ENCODE results near the gene PGAP2. TPM values are rescaled to one million over a fixed set of nuclear protein-coding genes. Genes with fewer than 3 reads are reported as not detected.

The PGAP2 gene
- polyA plus RNA-seq, 2 of the 4 experiments (the other 2 are of a cell fraction), result 32.4 to 35.2 TPM

DNA sequence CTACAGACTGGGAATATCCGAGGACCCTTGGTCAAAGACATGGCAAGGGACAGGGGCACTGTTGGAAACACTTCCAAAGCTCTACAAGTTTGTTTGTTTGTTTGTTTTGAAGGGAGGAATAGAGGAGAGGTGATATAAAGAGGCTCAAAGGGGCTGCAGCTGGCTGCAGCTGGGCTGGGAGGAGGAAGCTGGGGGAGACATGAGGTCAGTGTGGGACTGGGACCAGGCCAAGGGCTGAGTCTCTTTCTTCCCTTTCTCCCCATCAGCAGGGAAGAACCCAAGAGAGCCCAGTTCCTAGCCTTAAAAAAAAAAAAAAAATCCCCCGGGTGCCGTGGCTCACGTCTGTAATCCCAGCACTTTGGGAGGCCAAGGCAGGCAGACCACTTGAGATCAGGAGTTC lies 27.4 kb downstream of the PGAP2 start:
- POLR2A ChIA-PET, result no interaction called here
- over 99% methylated on average over 4 of the region's 4 CpGs for whole genome bisulfite sequencing (ENCODE audit: missing lambda C conversion rate)
- ATAC-seq (no peak), DNase-seq (ENCODE audit: low read depth in 1 of 2, low spot score in 1 of 2) (no peak), FAIRE-seq (no peak)
- Histone ChIP-seq H3K4me3 (no peak overlapping the region), H3K4me1 (peaks cover 38% of the 10 kb centered on the region), H3K27ac (no peak overlapping the region), H3K9me3 (no peaks in the 10 kb centered on the region), H3K4me2 (no peak overlapping the region)
- CTCF ChIA-PET, result interaction anchor here (1.2 to 27.8 kb wide), 6 partner anchors 11 to 234 kb away, joined by 3 to 919 read pairs (median 10); partner anchors contain the start of genes PGAP2 and STIM1
- no peak for TF ChIP-seq POLR2A (IDR thresholded peaks at IDR 0.05; ENCODE audit: low read length)
- no peak for TF ChIP-seq CHD4 (IDR thresholded peaks at IDR 0.05; ENCODE audit: borderline replicate concordance)
- no peak for TF ChIP-seq CBX2 (IDR thresholded peaks at IDR 0.05; ENCODE audit: borderline replicate concordance, low read depth)
- TF ChIP-seq GATA3 (IDR thresholded peaks at IDR 0.05; ENCODE audit: borderline replicate concordance), result no peak
- TF ChIP-seq, protein P1, sequence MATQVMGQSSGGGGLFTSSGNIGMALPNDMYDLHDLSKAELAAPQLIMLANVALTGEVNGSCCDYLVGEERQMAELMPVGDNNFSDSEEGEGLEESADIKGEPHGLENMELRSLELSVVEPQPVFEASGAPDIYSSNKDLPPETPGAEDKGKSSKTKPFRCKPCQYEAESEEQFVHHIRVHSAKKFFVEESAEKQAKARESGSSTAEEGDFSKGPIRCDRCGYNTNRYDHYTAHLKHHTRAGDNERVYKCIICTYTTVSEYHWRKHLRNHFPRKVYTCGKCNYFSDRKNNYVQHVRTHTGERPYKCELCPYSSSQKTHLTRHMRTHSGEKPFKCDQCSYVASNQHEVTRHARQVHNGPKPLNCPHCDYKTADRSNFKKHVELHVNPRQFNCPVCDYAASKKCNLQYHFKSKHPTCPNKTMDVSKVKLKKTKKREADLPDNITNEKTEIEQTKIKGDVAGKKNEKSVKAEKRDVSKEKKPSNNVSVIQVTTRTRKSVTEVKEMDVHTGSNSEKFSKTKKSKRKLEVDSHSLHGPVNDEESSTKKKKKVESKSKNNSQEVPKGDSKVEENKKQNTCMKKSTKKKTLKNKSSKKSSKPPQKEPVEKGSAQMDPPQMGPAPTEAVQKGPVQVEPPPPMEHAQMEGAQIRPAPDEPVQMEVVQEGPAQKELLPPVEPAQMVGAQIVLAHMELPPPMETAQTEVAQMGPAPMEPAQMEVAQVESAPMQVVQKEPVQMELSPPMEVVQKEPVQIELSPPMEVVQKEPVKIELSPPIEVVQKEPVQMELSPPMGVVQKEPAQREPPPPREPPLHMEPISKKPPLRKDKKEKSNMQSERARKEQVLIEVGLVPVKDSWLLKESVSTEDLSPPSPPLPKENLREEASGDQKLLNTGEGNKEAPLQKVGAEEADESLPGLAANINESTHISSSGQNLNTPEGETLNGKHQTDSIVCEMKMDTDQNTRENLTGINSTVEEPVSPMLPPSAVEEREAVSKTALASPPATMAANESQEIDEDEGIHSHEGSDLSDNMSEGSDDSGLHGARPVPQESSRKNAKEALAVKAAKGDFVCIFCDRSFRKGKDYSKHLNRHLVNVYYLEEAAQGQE (IDR thresholded peaks at IDR 0.05), result no peak
- no peak for TF ChIP-seq HOXB13 (CRISPR knock-in tag; IDR thresholded peaks at IDR 0.05; ENCODE audit: low read depth)
- TF ChIP-seq CBX8 (IDR thresholded peaks at IDR 0.05), result no peak
- TF ChIP-seq CHD2 (IDR thresholded peaks at IDR 0.05; ENCODE audit: low read length, partially characterized antibody), result no peak
- TF ChIP-seq RARB (CRISPR knock-in tag; IDR thresholded peaks at IDR 0.05), result no peak
- TF ChIP-seq, protein P2, sequence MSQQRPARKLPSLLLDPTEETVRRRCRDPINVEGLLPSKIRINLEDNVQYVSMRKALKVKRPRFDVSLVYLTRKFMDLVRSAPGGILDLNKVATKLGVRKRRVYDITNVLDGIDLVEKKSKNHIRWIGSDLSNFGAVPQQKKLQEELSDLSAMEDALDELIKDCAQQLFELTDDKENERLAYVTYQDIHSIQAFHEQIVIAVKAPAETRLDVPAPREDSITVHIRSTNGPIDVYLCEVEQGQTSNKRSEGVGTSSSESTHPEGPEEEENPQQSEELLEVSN (IDR thresholded peaks at IDR 0.05; ENCODE audit: borderline replicate concordance, low read depth), result no peak
- no peak for TF ChIP-seq ZFP36 (IDR thresholded peaks at IDR 0.05; ENCODE audit: borderline replicate concordance, partially characterized antibody)
- no peak for TF ChIP-seq JUNB (IDR thresholded peaks at IDR 0.05)
- TF ChIP-seq EHF (CRISPR knock-in tag; IDR thresholded peaks at IDR 0.05), result no peak
- no peak for TF ChIP-seq RAD21 (conservative IDR thresholded peaks at IDR 0.05 in 1 of 2, IDR thresholded peaks at IDR 0.05 in 1 of 2)
- TF ChIP-seq ZNF302 (CRISPR knock-in tag; IDR thresholded peaks at IDR 0.05), result no peak
- TF ChIP-seq, protein P3, sequence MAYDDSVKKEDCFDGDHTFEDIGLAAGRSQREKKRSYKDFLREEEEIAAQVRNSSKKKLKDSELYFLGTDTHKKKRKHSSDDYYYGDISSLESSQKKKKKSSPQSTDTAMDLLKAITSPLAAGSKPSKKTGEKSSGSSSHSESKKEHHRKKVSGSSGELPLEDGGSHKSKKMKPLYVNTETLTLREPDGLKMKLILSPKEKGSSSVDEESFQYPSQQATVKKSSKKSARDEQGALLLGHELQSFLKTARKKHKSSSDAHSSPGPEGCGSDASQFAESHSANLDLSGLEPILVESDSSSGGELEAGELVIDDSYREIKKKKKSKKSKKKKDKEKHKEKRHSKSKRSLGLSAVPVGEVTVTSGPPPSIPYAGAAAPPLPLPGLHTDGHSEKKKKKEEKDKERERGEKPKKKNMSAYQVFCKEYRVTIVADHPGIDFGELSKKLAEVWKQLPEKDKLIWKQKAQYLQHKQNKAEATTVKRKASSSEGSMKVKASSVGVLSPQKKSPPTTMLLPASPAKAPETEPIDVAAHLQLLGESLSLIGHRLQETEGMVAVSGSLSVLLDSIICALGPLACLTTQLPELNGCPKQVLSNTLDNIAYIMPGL (CRISPR knock-in tag; IDR thresholded peaks at IDR 0.05; ENCODE audit: borderline replicate concordance), result no peak
- TF ChIP-seq, protein P4, sequence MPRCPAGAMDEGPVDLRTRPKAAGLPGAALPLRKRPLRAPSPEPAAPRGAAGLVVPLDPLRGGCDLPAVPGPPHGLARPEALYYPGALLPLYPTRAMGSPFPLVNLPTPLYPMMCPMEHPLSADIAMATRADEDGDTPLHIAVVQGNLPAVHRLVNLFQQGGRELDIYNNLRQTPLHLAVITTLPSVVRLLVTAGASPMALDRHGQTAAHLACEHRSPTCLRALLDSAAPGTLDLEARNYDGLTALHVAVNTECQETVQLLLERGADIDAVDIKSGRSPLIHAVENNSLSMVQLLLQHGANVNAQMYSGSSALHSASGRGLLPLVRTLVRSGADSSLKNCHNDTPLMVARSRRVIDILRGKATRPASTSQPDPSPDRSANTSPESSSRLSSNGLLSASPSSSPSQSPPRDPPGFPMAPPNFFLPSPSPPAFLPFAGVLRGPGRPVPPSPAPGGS (IDR thresholded peaks at IDR 0.05), result no peak

DNA sequence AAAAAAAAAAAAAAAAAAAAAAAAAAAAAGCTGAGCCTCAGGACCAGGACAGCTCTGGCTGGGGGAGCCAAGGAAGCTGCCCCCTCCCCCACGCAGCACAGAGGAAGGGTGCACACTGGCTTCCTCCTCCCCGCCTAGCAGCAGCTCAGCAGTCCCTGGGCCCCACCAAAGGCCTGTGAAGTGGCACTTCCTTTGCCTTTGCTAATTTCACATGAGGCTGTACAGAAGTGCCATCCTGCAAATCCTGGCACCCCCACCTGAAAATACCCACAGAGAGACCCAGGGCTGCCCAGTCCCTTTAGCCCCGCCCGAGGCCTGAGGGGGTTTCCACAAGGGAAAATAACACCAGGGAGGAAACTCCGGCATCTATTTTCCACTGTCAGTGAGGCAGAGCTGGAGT lies 28.5 kb downstream of the PGAP2 start:
- H3K9me3 ChIP-seq, result no peaks in the 10 kb centered on the region
- no peak for TF ChIP-seq BHLHE40 (IDR thresholded peaks at IDR 0.05; ENCODE audit: low read depth, low read length)
- TF ChIP-seq NFE2L2 (conservative IDR thresholded peaks at IDR 0.05; ENCODE audit: low read length), result no peak
- no peak for TF ChIP-seq RNF2 (IDR thresholded peaks at IDR 0.05; ENCODE audit: borderline replicate concordance, low read depth)
- no peak for TF ChIP-seq TFCP2L1 (CRISPR knock-in tag; IDR thresholded peaks at IDR 0.05)
- TF ChIP-seq MAZ (IDR thresholded peaks at IDR 0.05; ENCODE audit: borderline replicate concordance, low read depth, low read length), result no peak
- H3K4me3 ChIP-seq, result no peak overlapping the region
- ChIA-PET POLR2A (interaction anchor here (0.6 kb wide), 1 partner anchor 499 kb away, joined by 3 read pairs; no protein-coding TSS in a partner anchor), CTCF (interaction anchor here (0.6 to 27.8 kb wide), 7 partner anchors 10 to 233 kb away, joined by 3 to 919 read pairs (median 5); partner anchors contain the start of genes PGAP2 and STIM1)
- no peak for FAIRE-seq
- H3K4me2 ChIP-seq, result no peak overlapping the region
- peaks cover 41% of the 10 kb centered on the region for H3K4me1 ChIP-seq
- no peak overlapping the region for H3K27ac ChIP-seq
- DNase-seq (ENCODE audit: low read depth in 1 of 2, low spot score in 1 of 2), result no peak
- no peak for ATAC-seq
- WGBS (ENCODE audit: missing lambda C conversion rate), result 85% methylated on average over 5 of the region's 5 CpGs

All from A549 (cell line).